Activated naive CD8-positive, alpha-beta T cell treated with anti-CD3 and anti-CD28 coated beads, Interleukin-2, amount 50 U/mL, for 16 hours (primary cell): ENCODE results near the gene USP30.
"Not testable (repeated sequence)": the region's sequence is repeated elsewhere in the genome, so short reads cannot be mapped to it uniquely, and the experiment has no call there.

Experiments used
- DNase-seq: peaks from one replicate; pipeline ENCODE4 v3.0.0-alpha.2; 2020; ENCODE audit warnings: low read depth, low spot score

The USP30 gene

GRCh38 chr12:109052414-109053323 lies at the start of gene USP30:
Gene USP30 (plus strand): TSS chr12:109052576. CDS start chr12:109052679, 103 bp downstream.
- DNase-seq: peak; percentile 61

GRCh38 chr12:109004017-109004416 lies 48.4 kb upstream of the USP30 start:
- no peak for DNase-seq

- no peak for DNase-seq
Measured at GRCh38 chr12:109009766-109010165, 42.6 kb upstream of the USP30 start.

- DNase-seq: no peak
Measured at GRCh38 chr12:109010259-109010658, 42.1 kb upstream of the USP30 start.

GRCh38 chr12:109014984-109015765 lies 37.2 kb upstream of the USP30 start:
- no peak for DNase-seq

GRCh38 chr12:109016016-109016415 lies 36.4 kb upstream of the USP30 start:
- DNase-seq: no peak

GRCh38 chr12:109016978-109017377 lies 35.4 kb upstream of the USP30 start:
- no peak for DNase-seq

GRCh38 chr12:109018296-109018695 lies 34.1 kb upstream of the USP30 start:
- DNase-seq: no peak

- DNase-seq: no peak
Measured at GRCh38 chr12:109020146-109020795, 32.1 kb upstream of the USP30 start.

- DNase-seq: no peak
Measured at GRCh38 chr12:109020796-109021380, 31.5 kb upstream of the USP30 start, which contains the start of gene SVOP. Gene SVOP (minus strand): TSS chr12:109021068. CDS start chr12:109020868, 200 bp downstream.

- DNase-seq: no peak
Measured at GRCh38 chr12:109027767-109028166, 24.6 kb upstream of the USP30 start.

GRCh38 chr12:109028624-109029023 lies 23.8 kb upstream of the USP30 start:
- not testable (repeated sequence) for DNase-seq

- no peak for DNase-seq
Measured at GRCh38 chr12:109029411-109029810, 23.0 kb upstream of the USP30 start.

GRCh38 chr12:109033239-109034196 lies 18.9 kb upstream of the USP30 start:
- DNase-seq: no peak

- no peak for DNase-seq
Measured at GRCh38 chr12:109036975-109037374, 15.4 kb upstream of the USP30 start.

- no peak for DNase-seq
Measured at GRCh38 chr12:109044241-109044640, 8.1 kb upstream of the USP30 start.

- DNase-seq: no peak
Measured at GRCh38 chr12:109047081-109047805, 5.1 kb upstream of the USP30 start.

- DNase-seq: not testable (repeated sequence)
Measured at GRCh38 chr12:109048706-109049105, 3.7 kb upstream of the USP30 start.

GRCh38 chr12:109049794-109050193 lies 2.6 kb upstream of the USP30 start:
- not testable (repeated sequence) for DNase-seq

GRCh38 chr12:109052097-109052413 lies 321 bp upstream of the USP30 start:
- DNase-seq: no peak
